ENCODE data around the gene ZNF606. TPM values are rescaled to one million over a fixed set of nuclear protein-coding genes. Genes with fewer than 3 reads are reported as not detected.

The ZNF606 gene
- polyA plus RNA-seq, 1 donor, result 18.5 TPM

- Histone ChIP-seq H3K27ac (ENCODE audit: low read length) (no peak overlapping the region), H3K36me3 (ENCODE audit: control insufficient read depth, insufficient read depth, low read length) (peaks cover 54% of the 10 kb centered on the region), H3K27me3 (ENCODE audit: control insufficient read depth, insufficient read depth, low read length) (no peaks in the 10 kb centered on the region), H3K4me1 (ENCODE audit: control insufficient read depth, insufficient read depth, low read length) (no peaks in the 10 kb centered on the region), H3K9me3 (ENCODE audit: control insufficient read depth, low read depth, low read length) (peaks cover 82% of the 10 kb centered on the region), H3K4me3 (ENCODE audit: low read length) (no peak overlapping the region)
- no CpG with 5 or more reads among the region's 3 CpGs for WGBS (ENCODE audit: insufficient coverage, low lambda C conversion rate)
- no peak for DNase-seq
These were observed 23.9 kb downstream of the ZNF606 start for GRCh38 chr19:57978586-57979289.

GRCh38 chr19:57974434-57974833 lies 28.2 kb downstream of the ZNF606 start, which contains the start of gene C19orf18:
TSS of gene C19orf18 (minus strand) at chr19:57974534. CDS start at chr19:57974432, 102 bp downstream.
- Histone ChIP-seq H3K27ac (ENCODE audit: low read length) (no peak within 1 kb of the TSS), H3K4me3 (ENCODE audit: low read length) (no peak within 1 kb of the TSS), H3K36me3 (ENCODE audit: control insufficient read depth, insufficient read depth, low read length) (peaks cover 19% of the 10 kb centered on the region), H3K9me3 (ENCODE audit: control insufficient read depth, low read depth, low read length) (peaks cover 65% of the 10 kb centered on the region), H3K27me3 (ENCODE audit: control insufficient read depth, insufficient read depth, low read length) (no peaks in the 10 kb centered on the region), H3K4me1 (ENCODE audit: control insufficient read depth, insufficient read depth, low read length) (no peaks in the 10 kb centered on the region)
- DNase-seq, result no peak
- WGBS (ENCODE audit: insufficient coverage, low lambda C conversion rate), result no CpG with 5 or more reads among the region's 4 CpGs

- H3K27ac ChIP-seq (ENCODE audit: low read length), result no peak overlapping the region
- no peak for DNase-seq
- no CpG with 5 or more reads among the region's 8 CpGs for WGBS (ENCODE audit: insufficient coverage, low lambda C conversion rate)
- H3K4me1 ChIP-seq (ENCODE audit: control insufficient read depth, insufficient read depth, low read length), result no peaks in the 10 kb centered on the region
- H3K27me3 ChIP-seq (ENCODE audit: control insufficient read depth, insufficient read depth, low read length), result no peaks in the 10 kb centered on the region
- H3K4me3 ChIP-seq (ENCODE audit: low read length), result no peak overlapping the region
- peaks cover 53% of the 10 kb centered on the region for H3K9me3 ChIP-seq (ENCODE audit: control insufficient read depth, low read depth, low read length)
- H3K36me3 ChIP-seq (ENCODE audit: control insufficient read depth, insufficient read depth, low read length), result no peaks in the 10 kb centered on the region
These were observed 37.9 kb downstream of the ZNF606 start for GRCh38 chr19:57964761-57965160.

GRCh38 chr19:57961785-57962184 lies 40.8 kb downstream of the ZNF606 start:
- no CpG with 5 or more reads among the region's 1 CpG for WGBS (ENCODE audit: insufficient coverage, low lambda C conversion rate)
- peaks cover 44% of the 10 kb centered on the region for H3K9me3 ChIP-seq (ENCODE audit: control insufficient read depth, low read depth, low read length)

GRCh38 chr19:57954996-57955395 lies 47.6 kb downstream of the ZNF606 start:
- H3K27ac ChIP-seq (ENCODE audit: low read length), result no peak overlapping the region
- no peak for DNase-seq
- no peak overlapping the region for H3K4me3 ChIP-seq (ENCODE audit: low read length)
- no CpG with 5 or more reads among the region's 4 CpGs for WGBS (ENCODE audit: insufficient coverage, low lambda C conversion rate)
- H3K4me1 ChIP-seq (ENCODE audit: control insufficient read depth, insufficient read depth, low read length), result no peaks in the 10 kb centered on the region
- no peaks in the 10 kb centered on the region for H3K27me3 ChIP-seq (ENCODE audit: control insufficient read depth, insufficient read depth, low read length)
- no peaks in the 10 kb centered on the region for H3K36me3 ChIP-seq (ENCODE audit: control insufficient read depth, insufficient read depth, low read length)
- peaks cover 40% of the 10 kb centered on the region for H3K9me3 ChIP-seq (ENCODE audit: control insufficient read depth, low read depth, low read length)

More at GRCh38 chr19:57961785-57962184, 40.8 kb downstream of the ZNF606 start:
- Histone ChIP-seq H3K4me3 (ENCODE audit: low read length) (no peak overlapping the region), H3K27ac (ENCODE audit: low read length) (no peak overlapping the region), H3K36me3 (ENCODE audit: control insufficient read depth, insufficient read depth, low read length) (no peaks in the 10 kb centered on the region), H3K4me1 (ENCODE audit: control insufficient read depth, insufficient read depth, low read length) (no peaks in the 10 kb centered on the region), H3K27me3 (ENCODE audit: control insufficient read depth, insufficient read depth, low read length) (no peaks in the 10 kb centered on the region)
- no peak for DNase-seq

- H3K4me3 ChIP-seq (ENCODE audit: low read length), result no peak overlapping the region
- peaks cover 19% of the 10 kb centered on the region for H3K9me3 ChIP-seq (ENCODE audit: control insufficient read depth, low read depth, low read length)
- H3K4me1 ChIP-seq (ENCODE audit: control insufficient read depth, insufficient read depth, low read length), result peaks cover 4% of the 10 kb centered on the region
- no peak for DNase-seq
- H3K27ac ChIP-seq (ENCODE audit: low read length), result no peak overlapping the region
- WGBS (ENCODE audit: insufficient coverage, low lambda C conversion rate), result no CpG with 5 or more reads among the region's 12 CpGs
- no peaks in the 10 kb centered on the region for H3K27me3 ChIP-seq (ENCODE audit: control insufficient read depth, insufficient read depth, low read length)
- no peaks in the 10 kb centered on the region for H3K36me3 ChIP-seq (ENCODE audit: control insufficient read depth, insufficient read depth, low read length)
These were observed 52.9 kb downstream of the ZNF606 start for GRCh38 chr19:57949702-57950101.

GRCh38 chr19:57949296-57949695 lies 53.3 kb downstream of the ZNF606 start:
- Histone ChIP-seq H3K9me3 (ENCODE audit: control insufficient read depth, low read depth, low read length) (peaks cover 23% of the 10 kb centered on the region), H3K4me1 (ENCODE audit: control insufficient read depth, insufficient read depth, low read length) (peaks cover 4% of the 10 kb centered on the region), H3K36me3 (ENCODE audit: control insufficient read depth, insufficient read depth, low read length) (peaks cover under 1% of the 10 kb centered on the region), H3K4me3 (ENCODE audit: low read length) (no peak overlapping the region), H3K27ac (ENCODE audit: low read length) (no peak overlapping the region), H3K27me3 (ENCODE audit: control insufficient read depth, insufficient read depth, low read length) (no peaks in the 10 kb centered on the region)
- no peak for DNase-seq
- WGBS (ENCODE audit: insufficient coverage, low lambda C conversion rate), result no CpG with 5 or more reads among the region's 24 CpGs

GRCh38 chr19:57947419-57948134 lies 55.0 kb downstream of the ZNF606 start, which contains the start of gene ZNF256:
TSS of gene ZNF256 (minus strand) at chr19:57947706. CDS start at chr19:57947474, 232 bp downstream.
- peak; percentile 97 to 98 for DNase-seq
- H3K4me3 ChIP-seq (ENCODE audit: low read length), result peak within 1 kb of the TSS; percentile 89
- no CpG with 5 or more reads among the region's 54 CpGs for WGBS (ENCODE audit: insufficient coverage, low lambda C conversion rate)
- H3K4me1 ChIP-seq (ENCODE audit: control insufficient read depth, insufficient read depth, low read length), result peaks cover 4% of the 10 kb centered on the region
- H3K9me3 ChIP-seq (ENCODE audit: control insufficient read depth, low read depth, low read length), result peaks cover 36% of the 10 kb centered on the region
- no peaks in the 10 kb centered on the region for H3K27me3 ChIP-seq (ENCODE audit: control insufficient read depth, insufficient read depth, low read length)
- H3K27ac ChIP-seq (ENCODE audit: low read length), result peak within 1 kb of the TSS; percentile 58
- peaks cover 17% of the 10 kb centered on the region for H3K36me3 ChIP-seq (ENCODE audit: control insufficient read depth, insufficient read depth, low read length)

GRCh38 chr19:57947088-57947418 lies 55.6 kb downstream of the ZNF606 start:
- Histone ChIP-seq H3K27ac (ENCODE audit: low read length) (peak overlapping the region; percentile 58), H3K36me3 (ENCODE audit: control insufficient read depth, insufficient read depth, low read length) (peaks cover 22% of the 10 kb centered on the region), H3K9me3 (ENCODE audit: control insufficient read depth, low read depth, low read length) (peaks cover 39% of the 10 kb centered on the region), H3K4me1 (ENCODE audit: control insufficient read depth, insufficient read depth, low read length) (peaks cover 4% of the 10 kb centered on the region), H3K27me3 (ENCODE audit: control insufficient read depth, insufficient read depth, low read length) (no peaks in the 10 kb centered on the region), H3K4me3 (ENCODE audit: low read length) (peak overlapping the region; percentile 89)
- no CpG with 5 or more reads among the region's 18 CpGs for WGBS (ENCODE audit: insufficient coverage, low lambda C conversion rate)
- DNase-seq, result no peak

- Histone ChIP-seq H3K27me3 (ENCODE audit: control insufficient read depth, insufficient read depth, low read length) (no peaks in the 10 kb centered on the region), H3K4me1 (ENCODE audit: control insufficient read depth, insufficient read depth, low read length) (peaks cover 4% of the 10 kb centered on the region), H3K36me3 (ENCODE audit: control insufficient read depth, insufficient read depth, low read length) (peaks cover 30% of the 10 kb centered on the region), H3K4me3 (ENCODE audit: low read length) (peak overlapping the region; percentile 89), H3K9me3 (ENCODE audit: control insufficient read depth, low read depth, low read length) (peaks cover 39% of the 10 kb centered on the region), H3K27ac (ENCODE audit: low read length) (no peak overlapping the region)
- no peak for DNase-seq
- WGBS (ENCODE audit: insufficient coverage, low lambda C conversion rate), result no CpG with 5 or more reads among the region's 2 CpGs
These were observed 56.3 kb downstream of the ZNF606 start for GRCh38 chr19:57946316-57946715.
